ENCODE measurements around the gene ELP1.

ELP1 gene

GRCh38 chr9:108865037-108865436 lies 68.9 kb downstream of the ELP1 start:
- no peaks in the 10 kb centered on the region for H4K20me1 ChIP-seq (ENCODE audit: insufficient read depth, low read length)
- no peak overlapping the region for H3K27ac ChIP-seq (ENCODE audit: low read length)
- no peak overlapping the region for H2AFZ ChIP-seq (ENCODE audit: low read depth, low read length)
- no peaks in the 10 kb centered on the region for H3K9me3 ChIP-seq (ENCODE audit: insufficient read depth, low read length)
- H3K4me2 ChIP-seq (ENCODE audit: low read length): no peak overlapping the region
- H3K4me1 ChIP-seq (ENCODE audit: low read length): no peaks in the 10 kb centered on the region
- no peaks in the 10 kb centered on the region for H3K27me3 ChIP-seq (ENCODE audit: low read depth, low read length)
- H3K4me3 ChIP-seq (ENCODE audit: low read length): no peak overlapping the region
- H3K36me3 ChIP-seq (replicated peaks; ENCODE audit: low read depth, low read length): peaks cover 14% of the 10 kb centered on the region
- no peaks in the 10 kb centered on the region for H3K79me2 ChIP-seq (ENCODE audit: low read length)
- no peak for TF ChIP-seq EZH2phosphoT487 (IDR thresholded peaks at IDR 0.05; ENCODE audit: low read depth)
- no peak for TF ChIP-seq CTCF (IDR thresholded peaks at IDR 0.05; ENCODE audit: low read depth, low read length)
- H3K9ac ChIP-seq (ENCODE audit: low read length): no peak overlapping the region

GRCh38 chr9:108864446-108864845 lies 69.5 kb downstream of the ELP1 start:
- Histone ChIP-seq H3K4me1 (ENCODE audit: low read length) (no peaks in the 10 kb centered on the region), H3K9me3 (ENCODE audit: insufficient read depth, low read length) (no peaks in the 10 kb centered on the region), H3K27ac (ENCODE audit: low read length) (no peak overlapping the region), H2AFZ (ENCODE audit: low read depth, low read length) (no peak overlapping the region), H3K4me3 (ENCODE audit: low read length) (no peak overlapping the region), H3K9ac (ENCODE audit: low read length) (no peak overlapping the region), H4K20me1 (ENCODE audit: insufficient read depth, low read length) (no peaks in the 10 kb centered on the region), H3K79me2 (ENCODE audit: low read length) (no peaks in the 10 kb centered on the region), H3K27me3 (ENCODE audit: low read depth, low read length) (no peaks in the 10 kb centered on the region), H3K36me3 (replicated peaks; ENCODE audit: low read depth, low read length) (peaks cover 14% of the 10 kb centered on the region), H3K4me2 (ENCODE audit: low read length) (no peak overlapping the region)
- TF ChIP-seq CTCF (IDR thresholded peaks at IDR 0.05; ENCODE audit: low read depth, low read length): no peak
- no peak for TF ChIP-seq EZH2phosphoT487 (IDR thresholded peaks at IDR 0.05; ENCODE audit: low read depth)

GRCh38 chr9:108863891-108864290 lies 70.0 kb downstream of the ELP1 start:
- no peak for TF ChIP-seq EZH2phosphoT487 (IDR thresholded peaks at IDR 0.05; ENCODE audit: low read depth)
- TF ChIP-seq CTCF (IDR thresholded peaks at IDR 0.05; ENCODE audit: low read depth, low read length): no peak
- Histone ChIP-seq H2AFZ (ENCODE audit: low read depth, low read length) (no peak overlapping the region), H3K36me3 (replicated peaks; ENCODE audit: low read depth, low read length) (peaks cover 9% of the 10 kb centered on the region), H3K27me3 (ENCODE audit: low read depth, low read length) (no peaks in the 10 kb centered on the region), H3K4me2 (ENCODE audit: low read length) (no peak overlapping the region), H3K9ac (ENCODE audit: low read length) (no peak overlapping the region), H4K20me1 (ENCODE audit: insufficient read depth, low read length) (no peaks in the 10 kb centered on the region), H3K4me3 (ENCODE audit: low read length) (no peak overlapping the region), H3K27ac (ENCODE audit: low read length) (no peak overlapping the region), H3K4me1 (ENCODE audit: low read length) (no peaks in the 10 kb centered on the region), H3K9me3 (ENCODE audit: insufficient read depth, low read length) (no peaks in the 10 kb centered on the region), H3K79me2 (ENCODE audit: low read length) (no peaks in the 10 kb centered on the region)

- no peak within 1 kb of the TSS for H3K9ac ChIP-seq (ENCODE audit: low read length)
- H4K20me1 ChIP-seq (ENCODE audit: insufficient read depth, low read length): no peaks in the 10 kb centered on the region
- H3K4me2 ChIP-seq (ENCODE audit: low read length): no peak within 1 kb of the TSS
- no peaks in the 10 kb centered on the region for H3K79me2 ChIP-seq (ENCODE audit: low read length)
- no peaks in the 10 kb centered on the region for H3K36me3 ChIP-seq (replicated peaks; ENCODE audit: low read depth, low read length)
- no peaks in the 10 kb centered on the region for H3K9me3 ChIP-seq (ENCODE audit: insufficient read depth, low read length)
- H2AFZ ChIP-seq (ENCODE audit: low read depth, low read length): no peak within 1 kb of the TSS
- H3K4me3 ChIP-seq (ENCODE audit: low read length): no peak within 1 kb of the TSS
- H3K4me1 ChIP-seq (ENCODE audit: low read length): no peaks in the 10 kb centered on the region
- H3K27ac ChIP-seq (ENCODE audit: low read length): no peak within 1 kb of the TSS
- TF ChIP-seq CTCF (IDR thresholded peaks at IDR 0.05; ENCODE audit: low read depth, low read length) (no peak), EZH2phosphoT487 (IDR thresholded peaks at IDR 0.05; ENCODE audit: low read depth) (no peak)
- no peaks in the 10 kb centered on the region for H3K27me3 ChIP-seq (ENCODE audit: low read depth, low read length)
Measured at GRCh38 chr9:108861997-108862396, 71.9 kb downstream of the ELP1 start, which contains the start of gene ACTL7A. TSS of gene ACTL7A (plus strand) at chr9:108862266. CDS start at chr9:108862323, 57 bp downstream.

Data from OCI-LY3 (cell line).